HepG2 (cell line): ENCODE measurements around the gene ARHGEF39. TPM values are rescaled to one million over a fixed set of nuclear protein-coding genes. Genes with fewer than 3 reads are reported as not detected.

ENCODE experiments used
- CCDC6 ChIP-seq: sonication (generic); formaldehyde crosslinking; IDR thresholded peaks from 2 replicates; pipeline ENCODE4 v1.8.1; 2022; ENCODE audit warnings: mild to moderate bottlenecking, missing genetic modification reagents, moderate library complexity
- DNMT3B ChIP-seq: conservative IDR thresholded peaks from 2 replicates; pipeline ENCODE4 v1.6.1; 2016; ENCODE audit warnings: missing biosample characterization, control low read depth
- KDM6A ChIP-seq: IDR thresholded peaks from 2 replicates; pipeline ENCODE4 v1.6.1; 2016; ENCODE audit warnings: low read depth
- MLLT10 ChIP-seq: sonication (generic); formaldehyde crosslinking; IDR thresholded peaks from 2 replicates; pipeline ENCODE4 v1.4.0; 2020; ENCODE audit warnings: missing genetic modification reagents
- SMAD3 ChIP-seq: sonication (generic); formaldehyde crosslinking; IDR thresholded peaks from 2 replicates; pipeline ENCODE4 v1.4.0; 2020; ENCODE audit warnings: missing genetic modification reagents
- XBP1 ChIP-seq: sonication (generic); formaldehyde crosslinking; IDR thresholded peaks from 2 replicates; pipeline ENCODE4 v1.5.0; 2020; ENCODE audit warnings: missing genetic modification reagents
- ZNF605 ChIP-seq: sonication (generic); formaldehyde crosslinking; IDR thresholded peaks from 2 replicates; pipeline ENCODE4 v1.8.0; 2022; ENCODE audit warnings: mild to moderate bottlenecking, missing genetic modification reagents
- polyA plus RNA-seq, 8 experiments: library from polyadenylated mRNA; depleted of rRNA in 3 of 8; stranded (reverse) in 7 of 8; unstranded in 1 of 8; fragments of >200 nt; fragmentation: Illumina TruSeq in 4 of 8; extraction: Trizol in 4 of 8; gene quantifications; 2 replicates each; pipeline versions ENCODE4 v1.2.1 to v1.2.3, GENCODE V29; 2011 to 2016; ENCODE audit warnings: low read depth in 4 of 8, missing spikeins in 1 of 8, mixed read lengths in 1 of 8; ENCODE audit not compliant: insufficient read depth in 1 of 8
- total RNA-seq, 5 experiments: library from RNA; depleted of rRNA; stranded (reverse); fragments of >200 nt; fragmentation: Illumina TruSeq; extraction: Trizol; gene quantifications; 2 replicates each; pipeline ENCODE4 v1.2.3, GENCODE V29; 2016; ENCODE audit warnings: low read depth in 1 of 5
- TF ChIP-seq, protein P1 (sequence below): fragments of 450-650 bp; IDR thresholded peaks from 2 replicates; pipeline ENCODE4 v1.6.1; 2017; ENCODE audit warnings: mild to moderate bottlenecking
- TF ChIP-seq, protein P2 (sequence below): IDR thresholded peaks from 2 replicates; pipeline ENCODE4 v1.6.1; 2018; ENCODE audit warnings: missing genetic modification reagents, mild to moderate bottlenecking, missing compliant biosample characterization
- TF ChIP-seq, protein P3 (sequence below): sonication (generic); formaldehyde crosslinking; IDR thresholded peaks from 2 replicates; pipeline ENCODE4 v1.8.0; 2022; ENCODE audit warnings: missing genetic modification reagents, mild to moderate bottlenecking, moderate library complexity, borderline replicate concordance
- TF ChIP-seq, protein P4 (sequence below): sonication (generic); formaldehyde crosslinking; IDR thresholded peaks from 2 replicates; pipeline ENCODE4 v1.4.0; 2020; ENCODE audit warnings: missing genetic modification reagents, borderline replicate concordance
- TF ChIP-seq, protein P5 (sequence below): sonication (generic); formaldehyde crosslinking; IDR thresholded peaks from 2 replicates; pipeline ENCODE4 v1.8.0; 2022; ENCODE audit warnings: mild to moderate bottlenecking, missing genetic modification reagents
- TF ChIP-seq, protein P6 (sequence below): sonication (generic); formaldehyde crosslinking; IDR thresholded peaks from 2 replicates; pipeline ENCODE4 v1.4.0; 2020; ENCODE audit warnings: missing genetic modification reagents

The ARHGEF39 gene
- total and polyA plus RNA-seq, 2 of the 13 experiments (the other 11 are each of a cell fraction or from before 2014, with no cell fraction given): 11.2 to 12.3 TPM

DNA sequence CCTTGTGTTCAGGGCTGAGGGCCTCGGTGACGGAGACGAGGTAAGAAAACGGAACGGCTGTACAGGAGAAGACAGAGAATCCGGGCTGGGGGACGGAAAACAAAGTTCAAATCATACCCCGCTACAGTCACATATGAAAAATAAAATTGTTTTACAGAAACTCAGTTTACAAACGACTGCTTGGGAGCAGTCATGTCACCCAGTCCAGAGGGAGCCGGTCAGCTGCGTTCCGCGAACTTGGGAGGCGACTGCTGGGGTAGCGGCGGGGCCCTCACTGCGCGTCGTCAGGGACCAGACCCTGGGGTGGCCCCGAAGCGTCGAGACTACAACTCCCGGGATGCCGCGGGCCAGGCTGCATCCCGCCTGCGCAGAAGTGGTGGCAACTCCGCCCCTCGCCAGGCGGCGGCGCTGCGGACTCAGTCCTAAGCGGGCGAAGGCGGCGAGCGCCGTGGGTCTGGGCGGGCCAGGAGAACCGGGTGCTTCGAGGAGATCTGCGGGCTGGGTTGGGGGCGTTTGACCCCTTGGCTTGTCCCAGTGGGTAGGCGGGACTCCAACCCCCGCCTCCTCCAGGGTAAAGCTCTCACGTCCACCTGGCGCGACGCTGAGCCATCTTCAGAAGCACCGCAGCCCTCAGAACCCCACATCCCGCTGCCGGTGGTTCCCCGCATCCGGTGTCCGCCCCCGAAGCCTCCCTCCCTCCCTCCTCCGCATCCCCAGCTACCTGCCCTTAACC lies 18.3 kb downstream of the ARHGEF39 start (continued):
- TF ChIP-seq, protein P1, sequence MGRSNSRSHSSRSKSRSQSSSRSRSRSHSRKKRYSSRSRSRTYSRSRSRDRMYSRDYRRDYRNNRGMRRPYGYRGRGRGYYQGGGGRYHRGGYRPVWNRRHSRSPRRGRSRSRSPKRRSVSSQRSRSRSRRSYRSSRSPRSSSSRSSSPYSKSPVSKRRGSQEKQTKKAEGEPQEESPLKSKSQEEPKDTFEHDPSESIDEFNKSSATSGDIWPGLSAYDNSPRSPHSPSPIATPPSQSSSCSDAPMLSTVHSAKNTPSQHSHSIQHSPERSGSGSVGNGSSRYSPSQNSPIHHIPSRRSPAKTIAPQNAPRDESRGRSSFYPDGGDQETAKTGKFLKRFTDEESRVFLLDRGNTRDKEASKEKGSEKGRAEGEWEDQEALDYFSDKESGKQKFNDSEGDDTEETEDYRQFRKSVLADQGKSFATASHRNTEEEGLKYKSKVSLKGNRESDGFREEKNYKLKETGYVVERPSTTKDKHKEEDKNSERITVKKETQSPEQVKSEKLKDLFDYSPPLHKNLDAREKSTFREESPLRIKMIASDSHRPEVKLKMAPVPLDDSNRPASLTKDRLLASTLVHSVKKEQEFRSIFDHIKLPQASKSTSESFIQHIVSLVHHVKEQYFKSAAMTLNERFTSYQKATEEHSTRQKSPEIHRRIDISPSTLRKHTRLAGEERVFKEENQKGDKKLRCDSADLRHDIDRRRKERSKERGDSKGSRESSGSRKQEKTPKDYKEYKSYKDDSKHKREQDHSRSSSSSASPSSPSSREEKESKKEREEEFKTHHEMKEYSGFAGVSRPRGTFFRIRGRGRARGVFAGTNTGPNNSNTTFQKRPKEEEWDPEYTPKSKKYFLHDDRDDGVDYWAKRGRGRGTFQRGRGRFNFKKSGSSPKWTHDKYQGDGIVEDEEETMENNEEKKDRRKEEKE: no peak
- TF ChIP-seq, protein P2, sequence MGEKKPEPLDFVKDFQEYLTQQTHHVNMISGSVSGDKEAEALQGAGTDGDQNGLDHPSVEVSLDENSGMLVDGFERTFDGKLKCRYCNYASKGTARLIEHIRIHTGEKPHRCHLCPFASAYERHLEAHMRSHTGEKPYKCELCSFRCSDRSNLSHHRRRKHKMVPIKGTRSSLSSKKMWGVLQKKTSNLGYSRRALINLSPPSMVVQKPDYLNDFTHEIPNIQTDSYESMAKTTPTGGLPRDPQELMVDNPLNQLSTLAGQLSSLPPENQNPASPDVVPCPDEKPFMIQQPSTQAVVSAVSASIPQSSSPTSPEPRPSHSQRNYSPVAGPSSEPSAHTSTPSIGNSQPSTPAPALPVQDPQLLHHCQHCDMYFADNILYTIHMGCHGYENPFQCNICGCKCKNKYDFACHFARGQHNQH: 0 out of 2 replicates have a peak, but pooled peaks have one; percentile 47
- TF ChIP-seq, protein P3, sequence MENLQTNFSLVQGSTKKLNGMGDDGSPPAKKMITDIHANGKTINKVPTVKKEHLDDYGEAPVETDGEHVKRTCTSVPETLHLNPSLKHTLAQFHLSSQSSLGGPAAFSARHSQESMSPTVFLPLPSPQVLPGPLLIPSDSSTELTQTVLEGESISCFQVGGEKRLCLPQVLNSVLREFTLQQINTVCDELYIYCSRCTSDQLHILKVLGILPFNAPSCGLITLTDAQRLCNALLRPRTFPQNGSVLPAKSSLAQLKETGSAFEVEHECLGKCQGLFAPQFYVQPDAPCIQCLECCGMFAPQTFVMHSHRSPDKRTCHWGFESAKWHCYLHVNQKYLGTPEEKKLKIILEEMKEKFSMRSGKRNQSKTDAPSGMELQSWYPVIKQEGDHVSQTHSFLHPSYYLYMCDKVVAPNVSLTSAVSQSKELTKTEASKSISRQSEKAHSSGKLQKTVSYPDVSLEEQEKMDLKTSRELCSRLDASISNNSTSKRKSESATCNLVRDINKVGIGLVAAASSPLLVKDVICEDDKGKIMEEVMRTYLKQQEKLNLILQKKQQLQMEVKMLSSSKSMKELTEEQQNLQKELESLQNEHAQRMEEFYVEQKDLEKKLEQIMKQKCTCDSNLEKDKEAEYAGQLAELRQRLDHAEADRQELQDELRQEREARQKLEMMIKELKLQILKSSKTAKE: no peak
- TF ChIP-seq, protein P4, sequence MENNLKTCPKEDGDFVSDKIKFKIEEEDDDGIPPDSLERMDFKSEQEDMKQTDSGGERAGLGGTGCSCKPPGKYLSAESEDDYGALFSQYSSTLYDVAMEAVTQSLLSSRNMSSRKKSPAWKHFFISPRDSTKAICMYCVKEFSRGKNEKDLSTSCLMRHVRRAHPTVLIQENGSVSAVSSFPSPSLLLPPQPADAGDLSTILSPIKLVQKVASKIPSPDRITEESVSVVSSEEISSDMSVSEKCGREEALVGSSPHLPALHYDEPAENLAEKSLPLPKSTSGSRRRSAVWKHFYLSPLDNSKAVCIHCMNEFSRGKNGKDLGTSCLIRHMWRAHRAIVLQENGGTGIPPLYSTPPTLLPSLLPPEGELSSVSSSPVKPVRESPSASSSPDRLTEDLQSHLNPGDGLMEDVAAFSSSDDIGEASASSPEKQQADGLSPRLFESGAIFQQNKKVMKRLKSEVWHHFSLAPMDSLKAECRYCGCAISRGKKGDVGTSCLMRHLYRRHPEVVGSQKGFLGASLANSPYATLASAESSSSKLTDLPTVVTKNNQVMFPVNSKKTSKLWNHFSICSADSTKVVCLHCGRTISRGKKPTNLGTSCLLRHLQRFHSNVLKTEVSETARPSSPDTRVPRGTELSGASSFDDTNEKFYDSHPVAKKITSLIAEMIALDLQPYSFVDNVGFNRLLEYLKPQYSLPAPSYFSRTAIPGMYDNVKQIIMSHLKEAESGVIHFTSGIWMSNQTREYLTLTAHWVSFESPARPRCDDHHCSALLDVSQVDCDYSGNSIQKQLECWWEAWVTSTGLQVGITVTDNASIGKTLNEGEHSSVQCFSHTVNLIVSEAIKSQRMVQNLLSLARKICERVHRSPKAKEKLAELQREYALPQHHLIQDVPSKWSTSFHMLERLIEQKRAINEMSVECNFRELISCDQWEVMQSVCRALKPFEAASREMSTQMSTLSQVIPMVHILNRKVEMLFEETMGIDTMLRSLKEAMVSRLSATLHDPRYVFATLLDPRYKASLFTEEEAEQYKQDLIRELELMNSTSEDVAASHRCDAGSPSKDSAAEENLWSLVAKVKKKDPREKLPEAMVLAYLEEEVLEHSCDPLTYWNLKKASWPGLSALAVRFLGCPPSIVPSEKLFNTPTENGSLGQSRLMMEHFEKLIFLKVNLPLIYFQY: peak; percentile 99
- peak; percentile 43; the same call in 1 of the 2 replicates for TF ChIP-seq SMAD3 (CRISPR knock-in tag)
- no peak for TF ChIP-seq DNMT3B
- no peak for TF ChIP-seq KDM6A (CRISPR knock-in tag)
- TF ChIP-seq MLLT10 (CRISPR knock-in tag): no peak
- no peak; the same call in 1 of the 2 replicates for TF ChIP-seq ZNF605 (CRISPR knock-in tag)
- TF ChIP-seq CCDC6: 0 out of 2 replicates have a peak, but pooled peaks have one; percentile 61
- TF ChIP-seq, protein P5, sequence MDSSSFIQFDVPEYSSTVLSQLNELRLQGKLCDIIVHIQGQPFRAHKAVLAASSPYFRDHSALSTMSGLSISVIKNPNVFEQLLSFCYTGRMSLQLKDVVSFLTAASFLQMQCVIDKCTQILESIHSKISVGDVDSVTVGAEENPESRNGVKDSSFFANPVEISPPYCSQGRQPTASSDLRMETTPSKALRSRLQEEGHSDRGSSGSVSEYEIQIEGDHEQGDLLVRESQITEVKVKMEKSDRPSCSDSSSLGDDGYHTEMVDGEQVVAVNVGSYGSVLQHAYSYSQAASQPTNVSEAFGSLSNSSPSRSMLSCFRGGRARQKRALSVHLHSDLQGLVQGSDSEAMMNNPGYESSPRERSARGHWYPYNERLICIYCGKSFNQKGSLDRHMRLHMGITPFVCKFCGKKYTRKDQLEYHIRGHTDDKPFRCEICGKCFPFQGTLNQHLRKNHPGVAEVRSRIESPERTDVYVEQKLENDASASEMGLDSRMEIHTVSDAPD (CRISPR knock-in tag): no peak
- TF ChIP-seq XBP1 (CRISPR knock-in tag): no peak
- TF ChIP-seq, protein P6, sequence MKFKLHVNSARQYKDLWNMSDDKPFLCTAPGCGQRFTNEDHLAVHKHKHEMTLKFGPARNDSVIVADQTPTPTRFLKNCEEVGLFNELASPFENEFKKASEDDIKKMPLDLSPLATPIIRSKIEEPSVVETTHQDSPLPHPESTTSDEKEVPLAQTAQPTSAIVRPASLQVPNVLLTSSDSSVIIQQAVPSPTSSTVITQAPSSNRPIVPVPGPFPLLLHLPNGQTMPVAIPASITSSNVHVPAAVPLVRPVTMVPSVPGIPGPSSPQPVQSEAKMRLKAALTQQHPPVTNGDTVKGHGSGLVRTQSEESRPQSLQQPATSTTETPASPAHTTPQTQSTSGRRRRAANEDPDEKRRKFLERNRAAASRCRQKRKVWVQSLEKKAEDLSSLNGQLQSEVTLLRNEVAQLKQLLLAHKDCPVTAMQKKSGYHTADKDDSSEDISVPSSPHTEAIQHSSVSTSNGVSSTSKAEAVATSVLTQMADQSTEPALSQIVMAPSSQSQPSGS (CRISPR knock-in tag): no peak
